Endothelial cell of umbilical vein (primary cell): ENCODE measurements around the gene ELMO1. TPM values are rescaled to one million over a fixed set of nuclear protein-coding genes. Genes with fewer than 3 reads are reported as not detected.

Experiments used
- BruUV-seq: library from RNA; stranded (reverse); fragments of 400-500 nt; replicated peaks from 2 replicates; lab custom pipeline; 2021; lab: Mats Ljungman, UMichigan
- CTCF ChIA-PET: fragments of 300-600, 350-600 bp; sonication (Branson Sonifier 250); formaldehyde crosslinking; loops from one replicate; lab custom pipeline; 2021; ENCODE audit warnings: antibody characterized with exemption, inconsistent platforms; lab: Charles Lee
- POLR2A ChIA-PET: fragments of 300-600, 350-600 bp; sonication (Branson Sonifier 250); formaldehyde crosslinking; loops from one replicate; lab custom pipeline; 2021; ENCODE audit warnings: antibody characterized with exemption, inconsistent platforms; lab: Charles Lee
- DNase-seq: peaks from one replicate; pipeline ENCODE4 v3.0.0-alpha.2; 2011; ENCODE audit warnings: low read depth, low spot score
- FAIRE-seq: peaks from 2 replicates; lab custom pipeline; 2011; peaks lifted over from hg19 to GRCh38; lab: Jason Lieb, UNC
- H2AFZ ChIP-seq: 2 replicates; pipeline ENCODE4 v1.6.0; 2012; ENCODE audit warnings: low read depth, low read length, control low read depth, inconsistent platforms
- H3K27ac ChIP-seq: 2 replicates; pipeline ENCODE4 v1.5.1; 2011; ENCODE audit warnings: low read depth, mild to moderate bottlenecking, control low read depth, low read length, moderate library complexity; ENCODE audit not compliant: insufficient read depth
- H3K27me3 ChIP-seq, 2 experiments: 2 replicates each; pipeline versions ENCODE4 v1.6.0 to v1.6.1; 2011; ENCODE audit warnings: low read length in 2 of 2, mixed read lengths in 1 of 2; ENCODE audit not compliant: control insufficient read depth in 2 of 2, insufficient read depth in 2 of 2
- H3K36me3 ChIP-seq, 2 experiments: 2 replicates in 1 of 2; 3 replicates in 1 of 2; pipeline ENCODE4 v1.5.1; 2011; ENCODE audit warnings: low read length in 2 of 2, mild to moderate bottlenecking in 1 of 2, moderate library complexity in 1 of 2; ENCODE audit not compliant: control insufficient read depth in 2 of 2, insufficient read depth in 2 of 2; ENCODE audit errors: extremely low read depth in 1 of 2
- H3K4me1 ChIP-seq: 3 replicates; pipeline ENCODE4 v1.5.1; 2011; ENCODE audit warnings: mild to moderate bottlenecking, low read length; ENCODE audit not compliant: control insufficient read depth, insufficient read depth; ENCODE audit errors: extremely low read depth
- H3K4me2 ChIP-seq: 2 replicates; pipeline ENCODE4 v1.6.1; 2011; ENCODE audit warnings: low read length, control low read depth, mixed read lengths; ENCODE audit not compliant: insufficient read depth
- H3K4me3 ChIP-seq, 3 experiments: fragments of 200-600 bp in 1 of 3; sonication (generic), shearing (Covaris generic) in 1 of 3; replicated peaks in 1 of 3; 2 replicates each; pipeline ENCODE4 v1.5.1; 2011 to 2016; ENCODE audit warnings: control low read depth in 3 of 3, low read length in 3 of 3, mild to moderate bottlenecking in 2 of 3, inconsistent platforms in 1 of 3, low read depth in 1 of 3, moderate library complexity in 1 of 3; ENCODE audit not compliant: insufficient read depth in 1 of 3
- H3K79me2 ChIP-seq: 2 replicates; pipeline ENCODE4 v1.6.0; 2012; ENCODE audit warnings: low read length, inconsistent platforms; ENCODE audit not compliant: control insufficient read depth, insufficient read depth
- H3K9ac ChIP-seq: replicated peaks from 2 replicates; pipeline ENCODE3; 2011; ENCODE audit warnings: low read length, control low read depth; ENCODE audit not compliant: insufficient read depth; ENCODE audit errors: extremely low read depth
- H3K9me1 ChIP-seq: replicated peaks from 3 replicates; pipeline ENCODE4 v1.6.0; 2011; ENCODE audit warnings: mild to moderate bottlenecking, low read length; ENCODE audit not compliant: control insufficient read depth, insufficient read depth; ENCODE audit errors: extremely low read depth
- H3K9me3 ChIP-seq: replicated peaks from 2 replicates; pipeline ENCODE4 v1.5.1; 2012; ENCODE audit warnings: low read length, inconsistent platforms; ENCODE audit not compliant: control insufficient read depth, insufficient read depth
- H4K20me1 ChIP-seq: replicated peaks from 2 replicates; pipeline ENCODE3; 2011; ENCODE audit warnings: mild to moderate bottlenecking, low read length; ENCODE audit not compliant: control insufficient read depth, insufficient read depth; ENCODE audit errors: extremely low read depth
- EZH2 ChIP-seq: IDR thresholded peaks from 2 replicates; pipeline ENCODE4 v1.6.1; 2012; ENCODE audit warnings: borderline replicate concordance, low read depth, mild to moderate bottlenecking, moderate library complexity, low read length, inconsistent platforms; ENCODE audit not compliant: severe bottlenecking
- FOS ChIP-seq: IDR thresholded peaks from 2 replicates; pipeline ENCODE4 v1.6.1; 2011; ENCODE audit warnings: mild to moderate bottlenecking, low read length, moderate library complexity, borderline replicate concordance; ENCODE audit not compliant: insufficient read depth
- GATA2 ChIP-seq: IDR thresholded peaks from 2 replicates; pipeline ENCODE4 v1.7.0; 2011; ENCODE audit warnings: low read depth, mild to moderate bottlenecking, moderate library complexity, mixed read lengths, low read length; ENCODE audit not compliant: insufficient read length, insufficient read depth
- JUN ChIP-seq: IDR thresholded peaks from 2 replicates; pipeline ENCODE4 v1.6.1; 2011; ENCODE audit warnings: borderline replicate concordance, low read depth; ENCODE audit not compliant: insufficient read length, insufficient read depth
- MYC ChIP-seq: IDR thresholded peaks from one replicate; pipeline ENCODE4 v1.6.1; 2011; ENCODE audit warnings: mild to moderate bottlenecking, low read depth, low read length
- POLR2A ChIP-seq: IDR thresholded peaks from 2 replicates; pipeline ENCODE4 v1.6.1; 2012; ENCODE audit warnings: low read depth, mild to moderate bottlenecking, control low read depth, low read length
- POLR2AphosphoS5 ChIP-seq: IDR thresholded peaks from 2 replicates; pipeline ENCODE4 v1.6.1; 2012; ENCODE audit warnings: low read depth, mild to moderate bottlenecking, control low read depth, low read length, moderate library complexity; ENCODE audit not compliant: insufficient read depth
- dilution Hi-C: fragments of 300-500 bp; cut with MboI; formaldehyde crosslinking; loops from one replicate; pipeline ENCODE4 v1.15.0; 2019; ENCODE audit warnings: low sequenced_read_pairs; ENCODE audit not compliant: extremely low pct_ligation_motif_present
- intact Hi-C: fragments of 100-400 bp; cut with micrococcal nuclease; formaldehyde crosslinking; loops from one replicate; pipeline ENCODE4 v1.10.0; 2022
- polyA plus RNA-seq, 4 experiments: library from polyadenylated mRNA; depleted of rRNA in 3 of 4; stranded (reverse) in 3 of 4; unstranded in 1 of 4; fragments of >200 nt; gene quantifications; 2 replicates each; pipeline versions ENCODE4 v1.2.1 to v1.2.3, GENCODE V29; 2011 to 2012; ENCODE audit warnings: missing spikeins in 1 of 4
- total RNA-seq: library from RNA; stranded (reverse); gene quantifications from 2 replicates; pipeline ENCODE4 v1.2.3, GENCODE V29; 2021
- TF ChIP-seq, protein P1 (sequence below), 2 donors: IDR thresholded peaks; 1 replicate in 1 of 2; 2 replicates in 1 of 2; pipeline ENCODE4 v1.5.1; 2011; ENCODE audit warnings: low read length in 2 of 2, mild to moderate bottlenecking in 2 of 2, moderate library complexity in 2 of 2, control low read depth in 1 of 2, inconsistent platforms in 1 of 2, low read depth in 1 of 2; ENCODE audit not compliant: insufficient read depth in 1 of 2; ENCODE audit errors: extremely low read depth in 1 of 2
- TF ChIP-seq, protein P2 (sequence below): IDR thresholded peaks from 2 replicates; pipeline ENCODE4 v1.6.1; 2011; ENCODE audit not compliant: insufficient read depth, insufficient read length

Gene ELMO1
- total and polyA plus RNA-seq, 2 donors (not counting 3 experiments of a cell fraction or from before 2014, with no cell fraction given) = 17.0 to 30.6 TPM

DNA sequence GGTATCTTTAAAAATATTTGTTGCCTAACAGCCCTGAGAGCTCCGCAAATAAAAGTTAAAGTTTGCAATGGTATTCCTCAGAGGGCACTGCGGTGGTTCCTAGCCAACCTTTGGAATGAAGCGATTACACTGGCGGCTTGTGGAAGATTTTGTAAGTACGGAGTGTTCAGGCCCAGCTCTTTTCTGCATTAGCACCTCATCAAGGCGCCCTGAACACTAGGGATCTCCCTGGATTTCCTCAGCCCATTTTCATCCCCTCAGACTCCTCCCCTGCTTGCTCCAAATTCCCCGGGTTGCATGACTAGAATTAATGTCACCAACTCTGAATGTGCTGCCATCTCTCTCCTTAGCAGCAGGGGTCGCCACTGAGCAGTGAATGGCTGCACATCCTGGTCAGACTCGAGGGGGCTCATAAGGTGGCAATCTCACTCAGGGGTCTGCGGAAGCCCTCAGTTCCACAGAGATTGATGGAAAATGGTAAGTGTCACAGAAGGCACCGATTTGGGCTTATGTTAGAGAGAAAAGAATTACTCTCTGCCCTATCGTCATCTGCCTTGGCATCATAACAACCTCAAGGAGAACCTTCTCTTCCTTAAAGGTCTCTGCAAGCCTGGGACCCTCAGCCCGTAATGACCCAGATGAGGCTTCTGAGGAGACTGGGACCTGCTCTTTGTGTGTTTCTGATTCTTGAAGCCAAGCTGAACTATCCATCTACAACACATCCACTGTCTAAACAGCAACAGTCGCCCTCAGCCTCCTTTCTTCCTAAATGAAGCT lies 461.5 kb downstream of the ELMO1 start:
- no peaks in the 10 kb centered on the region for H3K79me2 ChIP-seq
- DNase-seq (peak; percentile 54), FAIRE-seq (peak; percentile 73)
- no peaks in the 10 kb centered on the region for H4K20me1 ChIP-seq
- H3K27me3 ChIP-seq = no peaks in the 10 kb centered on the region
- no peaks in the 10 kb centered on the region for H3K9me1 ChIP-seq
- H3K4me1 ChIP-seq = no peaks in the 10 kb centered on the region
- no peak overlapping the region for H3K9ac ChIP-seq
- intact Hi-C loops (loop anchor here (1.0 to 2.0 kb wide), 3 partner anchors 20 to 211 kb away; no protein-coding TSS in a partner anchor), dilution Hi-C loops (loop anchor here (25.0 kb wide), 1 partner anchor 200 kb away; no protein-coding TSS in a partner anchor)
- no peaks in the 10 kb centered on the region for H3K9me3 ChIP-seq
- no TSS peak for BruUV-seq
- POLR2A ChIA-PET = no interaction called here
- H3K4me3 ChIP-seq = no peak overlapping the region
- no peaks in the 10 kb centered on the region for H3K36me3 ChIP-seq
- TF ChIP-seq, protein P1, sequence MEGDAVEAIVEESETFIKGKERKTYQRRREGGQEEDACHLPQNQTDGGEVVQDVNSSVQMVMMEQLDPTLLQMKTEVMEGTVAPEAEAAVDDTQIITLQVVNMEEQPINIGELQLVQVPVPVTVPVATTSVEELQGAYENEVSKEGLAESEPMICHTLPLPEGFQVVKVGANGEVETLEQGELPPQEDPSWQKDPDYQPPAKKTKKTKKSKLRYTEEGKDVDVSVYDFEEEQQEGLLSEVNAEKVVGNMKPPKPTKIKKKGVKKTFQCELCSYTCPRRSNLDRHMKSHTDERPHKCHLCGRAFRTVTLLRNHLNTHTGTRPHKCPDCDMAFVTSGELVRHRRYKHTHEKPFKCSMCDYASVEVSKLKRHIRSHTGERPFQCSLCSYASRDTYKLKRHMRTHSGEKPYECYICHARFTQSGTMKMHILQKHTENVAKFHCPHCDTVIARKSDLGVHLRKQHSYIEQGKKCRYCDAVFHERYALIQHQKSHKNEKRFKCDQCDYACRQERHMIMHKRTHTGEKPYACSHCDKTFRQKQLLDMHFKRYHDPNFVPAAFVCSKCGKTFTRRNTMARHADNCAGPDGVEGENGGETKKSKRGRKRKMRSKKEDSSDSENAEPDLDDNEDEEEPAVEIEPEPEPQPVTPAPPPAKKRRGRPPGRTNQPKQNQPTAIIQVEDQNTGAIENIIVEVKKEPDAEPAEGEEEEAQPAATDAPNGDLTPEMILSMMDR (IDR thresholded peaks at IDR 0.05; ENCODE audit: extremely low read depth in 1 of 2, insufficient read depth in 1 of 2, low read depth in 1 of 2, low read length in 2 of 2) = peak; percentile 86 to 92
- no peak for TF ChIP-seq POLR2A
- H3K27ac ChIP-seq = no peak overlapping the region
- no peak overlapping the region for H2AFZ ChIP-seq
- CTCF ChIA-PET = interaction anchor here (0.6 to 14.9 kb wide), 26 partner anchors 9 to 499 kb away, joined by 3 to 374 read pairs (median 5); no protein-coding TSS in a partner anchor
- no peak overlapping the region for H3K4me2 ChIP-seq

DNA sequence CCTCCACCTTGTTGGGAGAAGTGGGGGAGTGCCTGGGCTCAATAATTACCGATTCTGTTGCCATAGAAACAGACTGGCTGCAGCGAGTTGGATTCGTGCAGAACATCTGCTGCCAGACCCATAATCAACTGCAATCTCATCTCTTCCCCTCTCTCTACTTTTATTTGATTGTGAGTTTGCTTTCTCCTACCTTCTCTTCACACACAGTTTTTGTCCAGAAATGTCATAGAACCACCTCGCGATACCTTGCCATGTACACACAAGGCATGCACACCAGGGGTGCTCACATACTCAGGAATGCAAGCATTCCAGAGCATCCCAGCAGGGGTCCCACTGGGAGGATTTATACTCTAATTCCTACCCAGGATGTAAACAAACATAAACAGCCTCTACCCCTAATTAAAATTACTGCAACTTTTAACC lies 462.1 kb downstream of the ELMO1 start:
- no peaks in the 10 kb centered on the region for H3K9me1 ChIP-seq
- no peak overlapping the region for H3K27ac ChIP-seq
- H3K9ac ChIP-seq = no peak overlapping the region
- TF ChIP-seq, protein P2, sequence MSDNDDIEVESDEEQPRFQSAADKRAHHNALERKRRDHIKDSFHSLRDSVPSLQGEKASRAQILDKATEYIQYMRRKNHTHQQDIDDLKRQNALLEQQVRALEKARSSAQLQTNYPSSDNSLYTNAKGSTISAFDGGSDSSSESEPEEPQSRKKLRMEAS = no peak
- TF ChIP-seq POLR2AphosphoS5 = no peak
- TF ChIP-seq JUN = no peak
- TF ChIP-seq POLR2A = no peak
- no peak for TF ChIP-seq FOS
- TF ChIP-seq MYC = no peak
- TF ChIP-seq GATA2 = no peak
- TF ChIP-seq, protein P1 (IDR thresholded peaks at IDR 0.05; ENCODE audit: extremely low read depth in 1 of 2, insufficient read depth in 1 of 2, low read depth in 1 of 2, low read length in 2 of 2) = no peak
- TF ChIP-seq EZH2 = no peak
- H3K79me2 ChIP-seq = no peaks in the 10 kb centered on the region
- H4K20me1 ChIP-seq = no peaks in the 10 kb centered on the region
- FAIRE-seq = no peak
- ChIA-PET POLR2A (no interaction called here), CTCF (interaction anchor here (1.1 to 14.9 kb wide), 10 partner anchors 10 to 499 kb away, joined by 4 to 374 read pairs (median 10); no protein-coding TSS in a partner anchor)
- no peaks in the 10 kb centered on the region for H3K36me3 ChIP-seq
- no peaks in the 10 kb centered on the region for H3K9me3 ChIP-seq
- BruUV-seq = no TSS peak
- H3K4me1 ChIP-seq = no peaks in the 10 kb centered on the region
- DNase-seq = no peak
- H3K4me3 ChIP-seq = no peak overlapping the region
- dilution Hi-C loops = loop anchor here (25.0 kb wide), 1 partner anchor 201 kb away; no protein-coding TSS in a partner anchor
- H3K4me2 ChIP-seq = no peak overlapping the region
- H3K27me3 ChIP-seq = no peaks in the 10 kb centered on the region
- intact Hi-C loops = loop anchor here (2.0 kb wide), 1 partner anchor 20 kb away; no protein-coding TSS in a partner anchor
- H2AFZ ChIP-seq = no peak overlapping the region
